ENCODE measurements around the gene HOXA13. TPM values are rescaled to one million over a fixed set of nuclear protein-coding genes. Genes with fewer than 3 reads are reported as not detected.

HOXA13 gene
- total and polyA plus RNA-seq, 4 donors, result 0.02 TPM; not detected in 3

- DNase-seq (ENCODE audit: low spot score), result no peak
- Histone ChIP-seq H3K36me3 (ENCODE audit: control insufficient read depth in 4 of 4, insufficient read depth in 3 of 4, low read depth in 1 of 4, low read length in 3 of 4) (no peaks in the 10 kb centered on the region), H3K27ac (ENCODE audit: low read depth in 1 of 2, low read length in 2 of 2) (no peak overlapping the region), H3K4me1 (ENCODE audit: control insufficient read depth in 4 of 4, insufficient read depth in 4 of 4, low read length in 3 of 4) (peaks cover 13 to 37% (median 24%) of the 10 kb centered on the region in 4 donors), H3K9me3 (ENCODE audit: control insufficient read depth in 4 of 4, low read length in 3 of 4) (peaks cover 0 to 10% (median 0%) of the 10 kb centered on the region in 4 donors), H3K4me3 (ENCODE audit: low read depth in 1 of 3, low read length in 3 of 3) (no peak overlapping the region), H3K27me3 (ENCODE audit: control insufficient read depth in 4 of 4, insufficient read depth in 4 of 4, low read length in 3 of 4) (peaks cover 9 to 44% (median 39%) of the 10 kb centered on the region in 4 donors), H3K9ac (ENCODE audit: low read depth in 1 of 2, low read length in 2 of 2) (no peak overlapping the region)
- WGBS, result 5% methylated on average over 46 of the region's 46 CpGs
- TF ChIP-seq NR2F2 (IDR thresholded peaks at IDR 0.05), result no peak
- no peak for TF ChIP-seq JUND (IDR thresholded peaks at IDR 0.05)
- TF ChIP-seq, protein P1, sequence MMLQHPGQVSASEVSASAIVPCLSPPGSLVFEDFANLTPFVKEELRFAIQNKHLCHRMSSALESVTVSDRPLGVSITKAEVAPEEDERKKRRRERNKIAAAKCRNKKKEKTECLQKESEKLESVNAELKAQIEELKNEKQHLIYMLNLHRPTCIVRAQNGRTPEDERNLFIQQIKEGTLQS (IDR thresholded peaks at IDR 0.05), result no peak
- TF ChIP-seq GABPA (IDR thresholded peaks at IDR 0.05 in 1 of 2, conservative IDR thresholded peaks at IDR 0.05 in 1 of 2), result no peak
- TF ChIP-seq REST (IDR thresholded peaks at IDR 0.05), result no peak
- no peak for TF ChIP-seq EGR1 (IDR thresholded peaks at IDR 0.05; ENCODE audit: low read depth in 2 of 2)
- TF ChIP-seq RAD21 (IDR thresholded peaks at IDR 0.05), result no peak
- TF ChIP-seq HNF4A (conservative IDR thresholded peaks at IDR 0.05), result no peak
- no peak for TF ChIP-seq SP1 (IDR thresholded peaks at IDR 0.05)
- no peak for TF ChIP-seq RXRA (IDR thresholded peaks at IDR 0.05)
- TF ChIP-seq CTCF (IDR thresholded peaks at IDR 0.05; ENCODE audit: low read depth, low read length, missing input control), result no peak
- no peak for TF ChIP-seq FOXA2 (IDR thresholded peaks at IDR 0.05)
- no peak for TF ChIP-seq YY1 (IDR thresholded peaks at IDR 0.05)
These were observed 12.2 kb downstream of the HOXA13 start for GRCh38 chr7:27187475-27188385.

DNA sequence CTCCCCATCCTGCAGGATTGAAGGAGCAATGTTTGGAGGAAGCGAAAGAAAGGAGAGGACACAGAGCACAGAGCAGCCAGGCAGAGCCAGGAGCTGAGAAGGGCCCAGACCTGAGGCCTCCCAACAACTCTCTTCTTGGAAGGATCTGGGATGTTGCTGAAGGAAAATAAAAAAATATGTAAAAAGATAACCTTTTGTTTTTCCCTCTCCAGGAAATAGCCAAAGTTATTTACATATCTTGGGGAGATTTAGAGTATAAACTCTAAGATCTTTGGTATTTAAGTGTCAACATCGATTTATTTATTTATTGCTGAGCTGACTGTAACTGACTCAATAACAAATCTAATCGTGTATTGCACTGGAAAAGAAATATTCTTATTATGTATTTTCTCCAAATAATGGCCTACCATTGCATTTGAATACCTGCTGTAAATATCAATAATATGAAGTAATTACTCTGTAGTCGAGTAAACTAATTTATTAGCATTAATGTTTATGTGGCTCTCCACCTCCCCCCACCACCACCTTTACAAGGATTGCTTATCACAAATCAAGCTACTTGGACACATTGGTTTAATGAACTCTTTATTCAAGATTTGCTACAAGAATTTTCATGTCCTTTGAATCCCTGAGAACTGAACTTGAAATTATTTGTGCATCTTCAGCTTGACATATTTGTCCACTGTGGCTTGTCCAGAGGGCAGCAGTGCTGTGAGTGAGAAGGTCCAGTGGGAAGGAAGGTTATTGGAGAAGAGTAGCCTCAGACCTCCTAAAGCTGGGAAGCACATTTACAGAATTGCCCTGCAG lies 13.0 kb downstream of the HOXA13 start:
- H3K27ac ChIP-seq (ENCODE audit: low read depth in 1 of 2, low read length in 2 of 2), result no peak overlapping the region
- H3K9ac ChIP-seq (ENCODE audit: low read depth in 1 of 2, low read length in 2 of 2), result no peak overlapping the region
- H3K9me3 ChIP-seq (ENCODE audit: control insufficient read depth in 4 of 4, low read length in 3 of 4), result peaks cover 0 to 9% (median 0%) of the 10 kb centered on the region in 4 donors
- WGBS, result 20% methylated on average over 4 of the region's 4 CpGs
- H3K4me3 ChIP-seq (ENCODE audit: low read depth in 1 of 3, low read length in 3 of 3), result no peak overlapping the region
- H3K36me3 ChIP-seq (ENCODE audit: control insufficient read depth in 4 of 4, insufficient read depth in 3 of 4, low read depth in 1 of 4, low read length in 3 of 4), result no peaks in the 10 kb centered on the region
- DNase-seq (ENCODE audit: low spot score), result no peak
- peaks cover 7 to 28% (median 18%) of the 10 kb centered on the region in 4 donors for H3K4me1 ChIP-seq (ENCODE audit: control insufficient read depth in 4 of 4, insufficient read depth in 4 of 4, low read length in 3 of 4)
- peaks cover 13 to 47% (median 39%) of the 10 kb centered on the region in 4 donors for H3K27me3 ChIP-seq (ENCODE audit: control insufficient read depth in 4 of 4, insufficient read depth in 4 of 4, low read length in 3 of 4)
- TF ChIP-seq MAX (IDR thresholded peaks at IDR 0.05) (no peak), SP1 (IDR thresholded peaks at IDR 0.05) (no peak), EGR1 (IDR thresholded peaks at IDR 0.05; ENCODE audit: low read depth in 2 of 2) (no peak), CTCF (IDR thresholded peaks at IDR 0.05; ENCODE audit: low read depth, low read length, missing input control) (no peak), GABPA (IDR thresholded peaks at IDR 0.05 in 1 of 2, conservative IDR thresholded peaks at IDR 0.05 in 1 of 2) (no peak), YY1 (IDR thresholded peaks at IDR 0.05) (no peak), HNF4G (IDR thresholded peaks at IDR 0.05) (no peak)

Measured in liver (tissue), 9 donors.